ENCODE data around the gene SPX.

DNA sequence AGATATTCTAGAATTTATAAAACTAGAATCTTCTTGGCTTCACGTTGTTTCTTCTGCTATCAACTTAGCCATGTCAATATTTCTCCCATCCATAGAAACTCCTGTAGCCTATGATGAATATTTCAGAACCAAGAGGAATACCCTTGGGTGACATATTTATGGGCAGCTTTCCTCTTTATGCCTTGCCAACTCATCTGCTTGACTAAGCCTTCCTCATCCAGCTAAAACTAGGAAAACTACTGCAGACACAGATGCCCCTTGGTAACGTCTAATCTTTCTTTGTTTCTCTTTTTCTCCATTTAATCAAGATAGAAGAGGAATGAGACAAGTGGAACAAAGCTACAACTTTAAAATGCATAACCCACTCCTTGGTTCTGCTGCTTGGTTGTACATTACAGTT, 18.2 kb upstream of the SPX start:
- no peak for TF ChIP-seq POLR2A (IDR thresholded peaks at IDR 0.05)
- TF ChIP-seq, protein P1, sequence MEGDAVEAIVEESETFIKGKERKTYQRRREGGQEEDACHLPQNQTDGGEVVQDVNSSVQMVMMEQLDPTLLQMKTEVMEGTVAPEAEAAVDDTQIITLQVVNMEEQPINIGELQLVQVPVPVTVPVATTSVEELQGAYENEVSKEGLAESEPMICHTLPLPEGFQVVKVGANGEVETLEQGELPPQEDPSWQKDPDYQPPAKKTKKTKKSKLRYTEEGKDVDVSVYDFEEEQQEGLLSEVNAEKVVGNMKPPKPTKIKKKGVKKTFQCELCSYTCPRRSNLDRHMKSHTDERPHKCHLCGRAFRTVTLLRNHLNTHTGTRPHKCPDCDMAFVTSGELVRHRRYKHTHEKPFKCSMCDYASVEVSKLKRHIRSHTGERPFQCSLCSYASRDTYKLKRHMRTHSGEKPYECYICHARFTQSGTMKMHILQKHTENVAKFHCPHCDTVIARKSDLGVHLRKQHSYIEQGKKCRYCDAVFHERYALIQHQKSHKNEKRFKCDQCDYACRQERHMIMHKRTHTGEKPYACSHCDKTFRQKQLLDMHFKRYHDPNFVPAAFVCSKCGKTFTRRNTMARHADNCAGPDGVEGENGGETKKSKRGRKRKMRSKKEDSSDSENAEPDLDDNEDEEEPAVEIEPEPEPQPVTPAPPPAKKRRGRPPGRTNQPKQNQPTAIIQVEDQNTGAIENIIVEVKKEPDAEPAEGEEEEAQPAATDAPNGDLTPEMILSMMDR (IDR thresholded peaks at IDR 0.05) = no peak
- TF ChIP-seq POLR2AphosphoS5 (IDR thresholded peaks at IDR 0.05) = no peak
